GM21381 (cell line): ENCODE data around the gene AACS.
A peak's percentile ranks its signal among the peaks of the same experiment; 100 is the strongest.
"Not testable (repeated sequence)": the region's sequence is repeated elsewhere in the genome, so short reads cannot be mapped to it uniquely, and the experiment has no call there.

Experiments used
- ATAC-seq: cut with Tn5 transposase; IDR thresholded peaks from one replicate; pipeline ENCODE4 v1.9.1; 2021; ENCODE audit warnings: mild to moderate bottlenecking, moderate library complexity; ENCODE audit not compliant: unreplicated experiment

The AACS gene

GRCh38 chr12:125065021-125065918, at the start of gene AACS:
Gene AACS, plus strand, starts transcription at chr12:125065435. Its CDS starts 150 bp downstream, at chr12:125065585.
- ATAC-seq, result peak; percentile 95

DNA sequence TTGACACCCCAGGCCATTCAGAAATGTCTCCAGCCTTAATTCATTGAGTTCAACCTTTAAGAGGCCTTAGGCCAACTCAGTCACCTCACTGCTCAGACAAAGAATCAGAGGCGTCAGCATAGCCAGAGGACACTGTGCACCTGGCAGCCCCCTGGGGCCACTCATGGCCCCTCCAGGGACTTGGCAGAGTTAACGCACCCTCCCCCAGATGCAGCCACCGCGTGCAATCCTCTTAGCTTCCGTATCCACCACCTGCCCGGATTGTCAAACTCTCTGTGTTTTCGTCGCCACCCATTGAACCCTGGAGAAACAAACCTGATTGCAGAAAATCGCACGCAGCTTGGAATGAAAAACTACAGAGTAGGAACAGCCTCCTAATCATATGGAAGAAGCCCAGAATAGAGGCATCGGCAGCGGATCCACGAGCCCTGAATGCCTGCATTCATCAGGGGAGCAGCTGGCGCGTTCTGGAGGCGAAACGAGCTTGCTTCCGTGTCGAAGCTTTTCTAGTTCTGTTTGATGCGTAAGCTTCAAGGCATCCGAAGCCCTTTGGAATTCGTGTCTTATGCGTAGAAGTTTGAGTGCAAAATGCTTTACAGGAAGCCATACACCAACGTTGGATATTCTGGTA, 49.4 kb upstream of the AACS start:
- no peak for ATAC-seq

DNA sequence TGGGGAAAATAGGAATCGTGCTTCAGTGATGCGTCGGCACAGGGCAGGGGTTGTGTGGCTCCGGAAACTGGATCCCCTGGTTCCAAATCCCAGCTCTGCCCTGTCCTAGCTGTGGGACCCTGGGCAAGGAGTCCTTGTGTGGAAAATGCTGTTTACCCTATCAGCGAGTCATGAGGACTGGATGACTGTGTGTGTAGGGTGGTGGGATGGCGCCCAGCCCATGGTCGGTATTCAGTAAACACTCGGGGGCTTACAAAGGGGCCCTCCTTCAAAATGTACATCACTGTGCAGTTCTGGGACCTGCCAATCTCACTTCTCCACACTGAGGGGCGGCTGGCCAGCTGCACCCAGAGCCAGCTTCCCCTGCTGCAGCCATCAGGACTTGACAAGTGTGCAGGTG, 47.4 kb upstream of the AACS start:
- no peak for ATAC-seq

DNA sequence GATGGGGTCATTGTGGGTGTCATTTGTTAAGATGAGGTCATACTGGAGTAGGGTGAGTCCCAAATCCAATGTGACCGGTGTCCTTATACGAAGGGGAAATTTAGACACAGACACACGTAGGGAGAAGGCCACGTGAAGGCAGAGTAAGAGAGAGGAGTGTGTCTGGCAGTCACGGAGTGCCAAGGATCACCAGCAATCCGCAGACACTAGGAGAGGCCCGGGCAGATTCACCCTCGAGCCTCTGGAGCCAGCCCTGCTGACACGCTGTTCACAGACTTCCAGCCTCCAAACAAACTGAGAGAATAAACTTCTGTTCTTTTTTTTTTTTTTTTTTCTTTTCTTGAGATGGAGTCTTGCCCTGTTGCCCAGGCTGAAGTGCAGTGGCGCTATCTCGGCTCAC, 46.9 kb upstream of the AACS start:
- no peak for ATAC-seq

DNA sequence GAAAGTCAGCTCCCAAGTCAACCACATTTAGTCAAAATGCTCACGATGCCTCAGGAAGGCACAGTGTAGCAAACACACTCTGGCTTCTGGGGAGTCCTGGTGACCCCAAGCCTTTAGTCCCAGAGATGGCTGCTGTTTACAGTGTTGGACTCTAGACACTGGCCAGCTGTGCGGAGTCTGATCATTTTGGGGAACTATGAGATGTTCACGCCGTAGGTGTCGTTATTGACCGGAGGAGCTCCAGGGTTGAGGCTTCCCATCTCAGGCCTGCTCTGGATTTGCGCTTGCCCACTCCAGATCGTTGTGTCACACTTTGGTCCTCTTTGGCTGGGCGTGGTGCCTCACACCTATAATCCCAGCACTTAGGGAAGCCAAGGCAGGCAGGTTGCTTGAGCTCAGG, 44.1 kb upstream of the AACS start:
- no peak for ATAC-seq

- ATAC-seq, result no peak
Observed at GRCh38 chr12:125021771-125022170, 43.5 kb upstream of the AACS start.

GRCh38 chr12:125023065-125023464, 42.2 kb upstream of the AACS start:
- ATAC-seq, result no peak

- ATAC-seq, result no peak
Observed at GRCh38 chr12:125024949-125025563, 40.2 kb upstream of the AACS start.

DNA sequence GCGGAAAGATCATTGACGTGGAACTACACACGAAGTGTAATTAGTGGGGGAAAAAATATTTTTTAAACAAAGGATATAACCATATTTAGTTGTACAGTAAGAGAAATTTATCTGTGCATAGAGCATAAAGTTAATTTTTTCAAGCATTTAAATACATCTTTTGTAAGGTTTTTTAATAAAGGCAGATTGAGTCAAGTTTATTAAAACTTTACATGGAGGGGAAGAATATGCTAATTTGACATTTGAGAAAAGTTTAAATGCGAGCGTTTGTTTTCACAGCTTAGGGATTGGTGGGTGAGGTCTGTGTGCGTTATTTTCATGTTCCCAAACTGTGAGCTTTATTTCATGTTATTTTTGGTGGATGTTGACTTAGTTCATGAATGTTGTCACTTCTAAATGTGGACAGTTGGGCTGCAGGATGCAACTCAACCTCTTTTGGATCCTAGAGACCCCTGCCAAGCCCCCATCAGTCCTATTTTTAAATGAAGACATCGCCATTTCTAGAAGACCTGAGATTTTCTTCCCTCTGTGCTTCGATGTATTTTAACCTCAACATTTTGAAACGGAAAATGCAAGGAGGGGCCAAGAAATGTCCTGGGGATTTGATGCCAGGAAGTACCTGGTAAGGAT, 39.5 kb upstream of the AACS start:
- no peak for ATAC-seq

DNA sequence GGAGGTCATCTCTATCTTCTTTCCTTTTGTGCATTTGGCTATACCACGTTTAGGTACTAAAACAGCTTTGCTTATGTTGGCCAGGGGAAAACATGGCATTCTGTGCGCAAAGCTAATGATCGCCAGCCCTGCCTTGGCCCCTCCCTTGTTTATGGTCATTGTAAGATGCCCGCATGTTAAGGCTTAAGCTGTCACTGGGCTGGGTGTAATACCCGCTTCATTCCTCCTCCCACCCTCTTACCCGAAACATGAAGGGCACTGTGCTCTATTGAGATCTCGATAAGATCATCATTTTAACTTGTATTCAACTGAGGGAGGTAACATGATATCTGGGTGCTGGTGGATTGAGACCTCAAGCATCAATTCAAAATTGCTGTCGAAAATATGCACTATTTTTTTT, 37.1 kb upstream of the AACS start:
- ATAC-seq, result no peak

DNA sequence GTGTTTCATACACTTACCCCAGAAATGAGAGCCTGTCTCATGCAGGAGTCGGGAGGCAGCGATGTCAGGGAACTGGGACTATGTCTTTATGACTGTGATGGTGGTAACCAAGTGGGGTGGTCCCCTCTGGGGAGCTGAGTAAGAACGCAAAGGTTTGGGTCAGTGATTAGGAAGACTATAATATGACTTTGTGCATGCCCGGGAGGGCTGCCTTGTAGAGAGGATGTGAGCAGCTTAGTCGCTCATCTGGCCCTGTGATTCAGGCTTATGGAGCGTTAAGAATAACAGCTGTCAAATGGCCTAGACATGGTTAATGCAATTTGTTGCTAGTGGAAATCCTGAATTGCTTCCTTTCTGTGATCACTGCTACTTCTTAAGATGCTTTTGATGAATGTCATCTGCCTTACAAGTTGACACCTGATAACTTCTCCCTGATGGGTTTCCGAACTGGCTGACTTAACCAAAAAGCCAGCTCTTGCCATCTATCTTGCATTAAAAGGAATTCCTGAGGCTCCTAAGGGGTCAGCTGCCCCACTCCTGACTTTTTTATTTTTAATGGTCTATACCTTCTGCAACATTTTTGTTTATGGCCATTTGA, 35.4 kb upstream of the AACS start:
- ATAC-seq, result no peak

GRCh38 chr12:125031471-125031870, 33.8 kb upstream of the AACS start:
- not testable (repeated sequence) for ATAC-seq

DNA sequence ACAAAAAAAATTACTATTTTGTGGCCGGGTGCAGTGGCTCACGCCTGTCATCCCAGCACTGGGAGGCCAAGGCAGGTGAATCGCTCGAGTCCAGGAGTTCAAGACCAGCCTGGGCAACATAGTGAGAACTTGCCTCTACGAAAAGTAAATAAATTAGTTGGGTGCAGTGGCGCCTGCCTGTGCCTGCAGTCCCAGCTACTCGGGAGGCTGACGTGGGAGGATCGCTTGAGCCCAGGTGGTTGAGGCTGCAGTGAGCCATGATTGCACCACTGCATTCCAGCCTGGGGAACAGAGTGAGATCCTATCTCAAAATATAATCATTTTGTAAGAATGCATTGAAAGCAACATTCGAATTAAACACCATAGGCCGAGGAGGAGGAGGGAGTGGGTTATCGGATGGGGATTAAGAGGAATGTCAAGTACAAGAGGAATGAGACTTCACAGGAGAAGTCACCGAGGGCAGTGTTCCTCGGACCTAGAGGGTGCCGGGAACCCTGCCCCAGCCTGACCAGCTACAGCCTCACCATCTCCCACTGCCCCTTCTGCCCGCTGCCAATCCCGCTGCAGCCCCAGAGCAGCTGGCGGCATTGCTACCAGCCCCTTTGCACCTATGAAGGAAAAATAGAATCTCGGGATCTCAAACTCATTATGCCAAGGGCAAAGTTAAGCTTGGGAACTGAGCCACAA, 32.6 kb upstream of the AACS start:
- no peak for ATAC-seq

- no peak for ATAC-seq
Observed at GRCh38 chr12:125033288-125033687, 31.9 kb upstream of the AACS start.

DNA sequence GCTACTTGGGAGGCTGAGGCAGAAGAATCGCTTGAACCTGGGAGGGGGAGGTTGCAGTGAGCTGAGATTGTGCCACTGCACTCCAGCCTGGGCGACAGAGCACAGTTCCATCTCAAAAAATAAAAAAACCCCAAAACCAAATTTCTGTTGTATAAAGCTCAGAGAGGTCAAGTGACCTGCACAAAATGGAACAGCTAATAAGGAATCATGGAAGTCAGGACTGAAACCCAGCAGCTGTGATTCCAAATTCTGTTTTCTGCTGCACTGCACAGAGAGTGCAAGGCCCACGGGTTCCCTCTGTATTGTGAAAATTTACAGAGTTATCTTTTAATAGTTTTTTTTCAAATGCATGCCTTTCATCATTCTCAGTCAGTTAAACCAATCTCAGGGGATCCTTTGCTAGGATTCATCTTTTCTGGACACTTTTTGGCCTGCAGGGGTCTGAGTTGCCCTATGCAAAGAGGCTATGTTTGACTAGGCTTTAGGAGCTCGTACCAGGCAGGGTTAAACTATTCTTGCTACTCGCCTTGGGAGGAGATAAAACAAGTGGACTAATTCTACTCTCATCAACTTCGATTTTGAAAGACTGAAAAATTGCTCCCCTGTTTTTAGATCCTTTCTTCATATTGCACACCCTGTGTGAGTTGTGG, 26.1 kb upstream of the AACS start:
- ATAC-seq, result no peak

- no peak for ATAC-seq
Observed at GRCh38 chr12:125049093-125049458, 16.2 kb upstream of the AACS start.

DNA sequence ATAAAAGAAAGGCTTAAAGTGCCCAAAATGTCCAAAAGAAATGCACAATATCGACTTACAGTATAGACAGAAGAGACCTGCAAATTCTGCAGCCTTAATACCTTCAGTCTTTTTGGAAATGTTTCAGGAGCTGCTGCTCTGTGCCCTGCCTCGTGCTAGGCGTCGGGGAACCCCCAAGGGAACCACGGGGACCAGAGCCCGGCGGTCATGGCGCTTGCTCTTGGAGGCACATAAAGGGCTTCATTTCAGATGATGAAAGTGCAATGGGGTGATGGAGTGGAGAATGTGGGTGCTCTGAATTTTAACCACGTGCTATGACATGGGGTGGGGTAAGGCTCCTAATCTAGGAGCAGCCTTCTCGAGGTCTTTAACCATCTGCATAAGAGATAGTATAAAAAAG, 14.8 kb upstream of the AACS start:
- no peak for ATAC-seq

DNA sequence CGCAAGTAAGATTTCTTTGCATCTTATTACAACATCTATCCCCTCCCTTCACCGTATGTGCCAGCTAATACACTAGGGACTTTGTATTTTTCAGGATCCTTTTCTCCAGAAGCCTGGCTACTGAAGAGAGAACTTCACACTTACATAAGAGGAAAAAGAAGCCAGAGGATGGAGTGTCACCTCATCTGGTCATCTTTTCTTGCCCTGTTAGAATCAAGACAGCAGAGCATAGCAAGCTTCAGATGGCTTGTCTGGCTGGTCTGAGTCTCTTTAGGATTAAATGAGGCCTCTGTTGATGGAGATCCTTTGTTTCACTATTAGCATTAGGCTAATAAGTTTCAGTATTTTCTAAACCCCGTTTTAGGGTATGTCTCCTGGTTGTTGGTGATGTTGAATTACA, 14.4 kb upstream of the AACS start:
- ATAC-seq, result no peak

GRCh38 chr12:125053821-125054220, 11.4 kb upstream of the AACS start:
- ATAC-seq, result no peak

GRCh38 chr12:125055591-125055990, 9.6 kb upstream of the AACS start:
- ATAC-seq, result no peak
